HuH-7 (cell line): Measurements from ENCODE around the gene PSMA8.
"Not testable (repeated sequence)": the region's sequence is repeated elsewhere in the genome, so short reads cannot be mapped to it uniquely, and the experiment has no call there.

Source experiments
- DNase-seq: peaks from one replicate; pipeline ENCODE4 v3.0.0; 2011; ENCODE audit warnings: low spot score

The PSMA8 gene

GRCh38 chr18:26237363-26237762 lies 103.7 kb downstream of the PSMA8 start:
- DNase-seq, result not testable (repeated sequence)

- not testable (repeated sequence) for DNase-seq
Observed at GRCh38 chr18:26238718-26239117, 105.0 kb downstream of the PSMA8 start.

GRCh38 chr18:26242392-26242791 lies 108.7 kb downstream of the PSMA8 start:
- not testable (repeated sequence) for DNase-seq
